Astrocyte of the spinal cord (primary cell): ENCODE data around the gene POC1B.

Experiments used
- DNase-seq: peaks from one replicate; pipeline ENCODE4 v3.0.0; 2011; ENCODE audit warnings: low read depth, low spot score
- H3K4me3 ChIP-seq: 2 replicates; pipeline ENCODE4 v1.5.1; 2011; ENCODE audit warnings: low read depth, mild to moderate bottlenecking, low read length, moderate library complexity
- CTCF ChIP-seq: IDR thresholded peaks from 2 replicates; pipeline ENCODE4 v1.5.1; 2012; ENCODE audit warnings: low read depth, mild to moderate bottlenecking, low read length, inconsistent platforms
- in situ Hi-C: cut with HindIII; loops from 2 replicates; pipeline ENCODE4 v1.10.0; 2017; ENCODE audit warnings: low sequenced_read_pairs

POC1B gene

GRCh38 chr12:89547101-89547500 is 21.3 kb upstream of the POC1B start:
- in situ Hi-C loops = no loop called here
- DNase-seq = no peak
- no peak overlapping the region for H3K4me3 ChIP-seq
- TF ChIP-seq CTCF = no peak

- no peak overlapping the region for H3K4me3 ChIP-seq
- in situ Hi-C loops = no loop called here
- no peak for TF ChIP-seq CTCF
- DNase-seq = no peak
These were observed 20.3 kb upstream of the POC1B start for GRCh38 chr12:89546151-89546550.

GRCh38 chr12:89544681-89545184 is 18.9 kb upstream of the POC1B start:
- in situ Hi-C loops = no loop called here
- DNase-seq = peak; percentile 54
- TF ChIP-seq CTCF = no peak
- H3K4me3 ChIP-seq = no peak overlapping the region

GRCh38 chr12:89544022-89544421 is 18.2 kb upstream of the POC1B start:
- in situ Hi-C loops = no loop called here
- no peak overlapping the region for H3K4me3 ChIP-seq
- TF ChIP-seq CTCF = no peak
- DNase-seq = no peak

- in situ Hi-C loops = no loop called here
- H3K4me3 ChIP-seq = no peak overlapping the region
- peak; percentile 85 for TF ChIP-seq CTCF
- DNase-seq = peak; percentile 84
These were observed 17.2 kb upstream of the POC1B start for GRCh38 chr12:89542912-89543592.

GRCh38 chr12:89542236-89542635 is 16.4 kb upstream of the POC1B start:
- in situ Hi-C loops = no loop called here
- no peak for TF ChIP-seq CTCF
- no peak overlapping the region for H3K4me3 ChIP-seq
- DNase-seq = no peak
